DMS153 (cell line): Measurements from ENCODE around the gene PLA2G2C.
"Not testable (repeated sequence)": the region's sequence is repeated elsewhere in the genome, so short reads cannot be mapped to it uniquely, and the experiment has no call there.

ENCODE experiments used
- DNase-seq: peaks from one replicate; lab custom pipeline; 2025; lab: John Stamatoyannopoulos, UW

Gene PLA2G2C

DNA sequence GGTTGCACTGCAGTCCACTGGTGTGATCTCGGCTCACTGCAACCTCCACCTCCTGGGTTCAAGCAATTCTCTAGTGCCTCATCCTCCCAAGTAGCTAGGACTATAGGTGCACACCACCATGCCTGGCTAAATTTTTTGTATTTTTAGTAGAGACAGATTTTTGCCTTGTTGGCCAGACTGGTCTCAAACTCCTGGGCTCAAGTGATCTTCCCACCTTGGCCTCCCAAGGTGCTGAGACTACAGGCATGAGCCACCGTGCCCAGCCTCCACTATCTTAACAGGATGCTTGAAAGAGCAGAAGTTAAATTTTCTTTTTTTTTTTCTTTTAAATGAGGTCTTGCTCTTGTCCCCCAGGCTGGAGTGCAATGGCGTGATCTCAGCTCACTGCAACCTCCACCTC lies 55.8 kb downstream of the PLA2G2C start:
- DNase-seq = not testable (repeated sequence)

GRCh38 chr1:20126806-20127440 lies 59.4 kb downstream of the PLA2G2C start:
- no peak for DNase-seq

GRCh38 chr1:20126041-20126805 lies 60.1 kb downstream of the PLA2G2C start:
- DNase-seq = no peak

DNA sequence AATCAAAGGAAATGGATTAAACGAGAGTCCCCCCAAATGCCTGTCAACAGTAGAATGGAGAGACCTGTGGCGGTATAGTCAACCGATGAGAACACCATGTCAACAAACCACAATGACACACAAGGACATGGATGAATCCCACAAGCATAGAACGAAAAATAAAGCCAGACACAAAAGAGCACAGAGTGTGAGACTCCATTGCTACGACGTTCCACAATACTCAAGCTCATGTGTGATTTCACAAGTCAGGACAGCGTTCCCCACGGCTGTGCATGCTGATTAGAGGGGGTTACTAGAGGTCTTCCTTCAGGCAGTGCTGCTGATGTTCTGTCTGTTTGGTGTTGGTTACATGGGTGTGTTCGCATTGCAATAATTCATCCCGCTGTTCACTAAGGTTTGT lies 61.2 kb downstream of the PLA2G2C start:
- no peak for DNase-seq

GRCh38 chr1:20124456-20125057 lies 61.8 kb downstream of the PLA2G2C start:
- DNase-seq = no peak

DNA sequence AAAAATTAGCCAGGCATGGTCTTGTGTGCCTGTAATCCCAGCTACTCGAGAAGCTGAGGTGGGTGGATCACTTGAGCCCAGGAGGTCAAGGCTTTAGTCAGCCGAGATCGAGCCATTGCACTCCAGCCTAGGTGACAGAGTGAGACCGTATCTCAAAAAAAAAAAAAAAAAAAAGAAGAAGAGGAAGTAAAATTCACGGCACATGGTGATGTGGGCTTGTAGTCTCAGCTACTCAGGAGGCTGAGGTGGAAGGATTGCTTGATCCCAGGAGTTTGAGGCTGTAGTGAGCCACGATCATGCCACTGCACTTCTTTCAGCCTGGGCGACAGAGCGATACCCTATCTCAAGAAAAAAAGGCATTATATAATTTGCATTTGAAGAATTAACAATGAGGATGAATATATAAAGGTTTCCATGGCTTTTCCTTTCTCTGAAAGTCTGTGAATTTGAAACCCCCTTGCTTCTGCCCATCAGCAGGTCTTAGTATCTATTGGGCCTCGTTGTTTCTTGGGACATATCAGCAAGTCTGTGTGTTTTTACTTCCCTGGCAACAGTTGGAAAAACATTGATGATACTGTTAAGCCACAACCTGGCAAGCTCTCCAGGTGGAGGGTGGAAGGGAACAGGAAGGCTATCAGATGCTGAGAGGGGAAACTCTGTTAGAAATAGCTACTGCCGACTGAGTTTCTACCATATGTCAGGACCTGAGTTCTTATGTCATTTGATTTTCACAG lies 62.4 kb downstream of the PLA2G2C start:
- DNase-seq = no peak

DNA sequence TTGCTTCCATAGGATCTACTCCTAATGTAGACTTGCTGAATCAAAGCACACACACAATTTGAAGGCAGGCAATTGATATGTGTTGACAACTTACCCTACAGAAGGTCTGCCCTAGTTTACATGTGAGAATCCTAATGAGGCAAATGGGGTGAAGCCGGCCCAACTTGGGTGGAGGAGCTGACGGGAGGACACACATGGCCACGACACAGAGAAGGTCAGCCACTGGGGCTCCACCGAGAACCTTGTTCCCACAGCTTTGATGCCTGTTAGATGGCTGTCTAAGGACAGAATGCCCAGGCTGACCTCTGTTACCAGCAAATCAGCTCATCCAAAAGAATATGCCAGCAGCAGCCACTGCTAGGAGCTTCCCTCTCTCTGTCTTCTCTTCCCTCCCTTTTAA lies 65.5 kb downstream of the PLA2G2C start:
- no peak for DNase-seq

DNA sequence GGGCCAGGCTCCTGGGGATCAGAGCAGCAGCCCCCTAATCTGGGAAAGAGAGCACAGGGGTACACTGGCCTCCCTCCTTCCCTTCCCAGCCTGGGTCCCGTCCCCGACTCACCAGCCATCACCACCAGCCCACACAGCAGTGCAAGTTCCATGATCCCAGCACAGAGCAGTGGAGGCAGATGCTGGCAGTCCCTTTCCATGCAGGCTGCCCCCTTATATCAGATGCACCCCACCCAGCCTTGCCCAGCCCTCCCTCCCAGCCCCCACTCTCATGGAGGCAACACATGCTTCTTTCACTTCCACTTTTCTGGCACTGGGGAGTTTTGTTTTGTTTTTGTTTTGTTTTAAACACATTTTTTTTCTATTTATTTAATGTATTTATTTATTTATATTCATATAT lies 67.0 kb downstream of the PLA2G2C start, which contains the start of gene PLA2G2D:
PLA2G2D (minus strand) TSS at position 190 of the 400 bp plus-strand sequence; CDS start at position 152, 38 bp downstream.
- DNase-seq = no peak

GRCh38 chr1:20117236-20117635 lies 69.1 kb downstream of the PLA2G2C start:
- DNase-seq = no peak

GRCh38 chr1:20115916-20116315 lies 70.4 kb downstream of the PLA2G2C start:
- DNase-seq = no peak

DNA sequence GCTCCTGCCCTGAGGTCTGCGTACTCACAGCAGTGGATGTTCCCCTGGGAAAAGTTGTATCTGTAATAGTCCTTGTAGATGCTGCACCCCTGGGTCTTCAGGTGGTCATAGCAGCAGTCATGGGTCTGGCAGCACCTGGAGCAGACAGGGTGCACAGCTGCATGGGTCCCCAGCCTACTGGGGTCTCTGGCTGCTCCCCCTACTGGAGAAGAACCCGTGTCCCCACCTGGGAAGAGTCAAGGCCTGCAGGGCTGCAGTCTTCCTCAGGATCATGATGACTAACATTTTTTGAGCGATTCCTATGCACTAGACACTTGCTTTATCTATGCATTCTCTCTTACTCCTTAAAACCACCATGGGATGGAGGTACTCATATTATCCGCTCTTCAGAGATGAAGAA lies 70.8 kb downstream of the PLA2G2C start:
- DNase-seq = no peak

GRCh38 chr1:20114021-20114648 lies 72.2 kb downstream of the PLA2G2C start:
- DNase-seq = no peak
